ENCODE data around the gene B3GNT7. TPM values are rescaled to one million over a fixed set of nuclear protein-coding genes. Genes with fewer than 3 reads are reported as not detected.
"Not testable (repeated sequence)": the region's sequence is repeated elsewhere in the genome, so short reads cannot be mapped to it uniquely, and the experiment has no call there.

B3GNT7 gene
- total and polyA plus RNA-seq, 2 experiments from 2014 or later, result not detected

DNA sequence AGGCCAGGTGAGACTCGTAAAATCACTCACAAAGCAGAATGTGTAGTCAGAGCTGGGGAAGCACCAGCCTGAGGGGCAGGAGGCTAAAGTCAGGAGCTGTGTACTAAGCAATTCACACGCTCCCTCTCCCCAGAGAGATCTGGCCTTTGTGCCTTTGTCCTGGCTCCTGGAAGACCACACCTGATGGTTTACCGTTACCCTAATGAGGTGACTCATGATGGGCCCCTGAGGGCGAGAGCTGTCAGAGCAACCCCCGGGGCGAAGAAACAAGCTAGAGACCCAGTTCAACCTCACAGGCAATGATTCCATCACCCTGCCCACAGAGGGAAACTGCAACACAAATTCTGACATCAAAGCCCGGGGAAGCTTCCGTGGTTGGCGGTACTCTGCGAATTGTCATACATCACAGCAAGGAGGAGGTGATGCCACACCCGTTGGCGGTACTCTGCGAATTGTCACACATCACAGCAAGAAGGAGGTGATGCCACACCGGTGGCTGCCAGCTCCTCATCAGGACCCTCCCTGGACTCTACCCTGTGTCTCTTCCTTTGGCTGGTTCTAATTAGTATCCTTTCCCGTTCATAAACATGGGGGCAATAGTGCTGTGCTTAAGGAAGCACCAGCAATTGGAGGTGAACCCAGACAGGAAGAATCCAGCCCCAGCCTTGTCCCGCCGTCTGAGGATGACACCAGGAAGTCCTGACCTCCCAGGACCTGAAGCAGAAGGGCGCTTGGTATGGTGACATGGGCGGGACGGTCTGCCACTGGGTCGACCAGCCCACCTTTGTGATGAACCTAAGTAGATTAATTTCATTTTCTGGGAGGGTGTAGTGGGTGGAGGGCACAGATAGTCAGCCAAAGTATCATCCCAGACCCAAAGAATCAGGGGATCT is 30.5 kb downstream of the B3GNT7 start:
- no peaks in the 10 kb centered on the region for H3K27me3 ChIP-seq (replicated peaks; ENCODE audit: insufficient read depth)
- H4K20me1 ChIP-seq (ENCODE audit: insufficient read depth), result no peaks in the 10 kb centered on the region
- H2AFZ ChIP-seq, result no peak overlapping the region
- no peak overlapping the region for H3K9ac ChIP-seq
- in situ Hi-C loops (cut with MboI), result no loop called here
- H3K27ac ChIP-seq, result no peak overlapping the region
- no peaks in the 10 kb centered on the region for H3K9me2 ChIP-seq (ENCODE audit: insufficient read depth)
- no peaks in the 10 kb centered on the region for H3K36me3 ChIP-seq (ENCODE audit: low read depth)
- H3K4me3 ChIP-seq, result no peak overlapping the region
- no peak overlapping the region for H3K4me2 ChIP-seq (ENCODE audit: unreplicated experiment)
- H3K4me1 ChIP-seq (ENCODE audit: insufficient read depth), result no peaks in the 10 kb centered on the region
- no peak for DNase-seq
- no peaks in the 10 kb centered on the region for H3F3A ChIP-seq (ENCODE audit: insufficient read depth)
- 39 to 40% methylated on average over 21 of the region's 21 CpGs for WGBS, 2 experiments (ENCODE audit: low coverage in 1 of 2, low lambda C conversion rate in 2 of 2, missing lambda C conversion rate in 2 of 2)
- no peaks in the 10 kb centered on the region for H3K9me3 ChIP-seq (ENCODE audit: low read depth)
- no peaks in the 10 kb centered on the region for H3K79me2 ChIP-seq (ENCODE audit: insufficient read depth)
- TF ChIP-seq EZH2phosphoT487 (IDR thresholded peaks at IDR 0.05; ENCODE audit: insufficient read depth, low read depth), result no peak

DNA sequence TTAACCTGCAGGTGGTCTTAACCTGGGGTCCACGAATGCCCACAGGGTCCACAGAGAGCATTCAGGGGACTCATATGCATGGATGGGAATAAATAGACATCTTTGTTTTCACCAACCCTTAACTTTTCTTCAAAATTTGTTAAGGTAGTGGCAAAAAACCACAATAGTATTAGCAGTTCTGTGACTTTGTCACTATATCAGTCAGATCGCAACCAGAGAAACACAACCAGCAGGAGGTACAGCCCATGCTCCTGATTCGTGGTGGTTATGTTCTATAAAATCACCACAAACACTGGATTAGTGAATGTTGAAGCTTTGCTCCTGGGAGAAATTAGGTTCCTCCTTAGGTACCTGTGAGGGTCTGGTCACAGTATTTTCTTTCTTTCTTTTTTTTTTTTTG is 31.6 kb downstream of the B3GNT7 start:
- TF ChIP-seq EZH2 (IDR thresholded peaks at IDR 0.05; ENCODE audit: insufficient read depth, poor library complexity, severe bottlenecking) (no peak), EZH2phosphoT487 (IDR thresholded peaks at IDR 0.05; ENCODE audit: insufficient read depth, low read depth) (no peak)
- DNase-seq, result no peak
- Histone ChIP-seq H3K27ac (no peak overlapping the region), H2AFZ (no peak overlapping the region), H4K20me1 (ENCODE audit: insufficient read depth) (no peaks in the 10 kb centered on the region), H3K9me2 (ENCODE audit: insufficient read depth) (no peaks in the 10 kb centered on the region), H3K36me3 (ENCODE audit: low read depth) (no peaks in the 10 kb centered on the region), H3K4me3 (no peak overlapping the region), H3K4me1 (ENCODE audit: insufficient read depth) (no peaks in the 10 kb centered on the region), H3K27me3 (replicated peaks; ENCODE audit: insufficient read depth) (no peaks in the 10 kb centered on the region), H3F3A (ENCODE audit: insufficient read depth) (no peaks in the 10 kb centered on the region), H3K4me2 (ENCODE audit: unreplicated experiment) (no peak overlapping the region), H3K9ac (no peak overlapping the region), H3K9me3 (ENCODE audit: low read depth) (no peaks in the 10 kb centered on the region), H3K79me2 (ENCODE audit: insufficient read depth) (no peaks in the 10 kb centered on the region)
- in situ Hi-C loops (cut with MboI), result no loop called here
- WGBS, 2 experiments (ENCODE audit: low coverage in 1 of 2, low lambda C conversion rate in 2 of 2, missing lambda C conversion rate in 2 of 2), result 61 to 66% methylated on average over 3 of the region's 3 CpGs

DNA sequence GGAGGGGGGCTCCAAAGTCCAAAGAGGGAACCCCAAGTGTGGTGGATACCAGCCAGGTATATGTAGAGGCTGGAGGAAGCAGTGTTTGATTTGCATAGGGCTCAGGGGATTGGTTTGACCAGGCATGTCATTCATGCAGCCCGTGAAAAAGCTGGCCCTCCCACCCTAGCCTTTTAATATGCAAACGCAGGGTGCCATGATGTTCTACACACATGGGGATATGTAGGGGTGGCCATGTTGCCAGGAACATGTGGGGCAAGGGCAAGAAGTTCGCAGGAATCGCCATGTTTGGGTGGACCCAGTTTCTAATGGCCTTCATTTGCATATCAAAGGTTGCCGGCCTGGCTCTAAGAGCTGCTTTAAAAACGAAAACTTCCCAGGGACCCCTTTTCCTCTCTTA is 33.6 kb downstream of the B3GNT7 start:
- Histone ChIP-seq H3K79me2 (ENCODE audit: insufficient read depth) (no peaks in the 10 kb centered on the region), H3K4me3 (no peak overlapping the region), H3K9ac (no peak overlapping the region), H2AFZ (no peak overlapping the region), H3K36me3 (ENCODE audit: low read depth) (no peaks in the 10 kb centered on the region), H3K9me3 (ENCODE audit: low read depth) (no peaks in the 10 kb centered on the region), H3K9me2 (ENCODE audit: insufficient read depth) (no peaks in the 10 kb centered on the region), H3K27ac (no peak overlapping the region), H4K20me1 (ENCODE audit: insufficient read depth) (no peaks in the 10 kb centered on the region), H3K27me3 (replicated peaks; ENCODE audit: insufficient read depth) (no peaks in the 10 kb centered on the region), H3K4me1 (ENCODE audit: insufficient read depth) (no peaks in the 10 kb centered on the region), H3K4me2 (ENCODE audit: unreplicated experiment) (no peak overlapping the region), H3F3A (ENCODE audit: insufficient read depth) (no peaks in the 10 kb centered on the region)
- in situ Hi-C loops (cut with MboI), result no loop called here
- DNase-seq, result no peak
- 33 to 38% methylated on average over 6 of the region's 6 CpGs for WGBS, 2 experiments (ENCODE audit: low coverage in 1 of 2, low lambda C conversion rate in 2 of 2, missing lambda C conversion rate in 2 of 2)
- TF ChIP-seq EZH2phosphoT487 (IDR thresholded peaks at IDR 0.05; ENCODE audit: insufficient read depth, low read depth) (no peak), EZH2 (IDR thresholded peaks at IDR 0.05; ENCODE audit: insufficient read depth, poor library complexity, severe bottlenecking) (no peak)

DNA sequence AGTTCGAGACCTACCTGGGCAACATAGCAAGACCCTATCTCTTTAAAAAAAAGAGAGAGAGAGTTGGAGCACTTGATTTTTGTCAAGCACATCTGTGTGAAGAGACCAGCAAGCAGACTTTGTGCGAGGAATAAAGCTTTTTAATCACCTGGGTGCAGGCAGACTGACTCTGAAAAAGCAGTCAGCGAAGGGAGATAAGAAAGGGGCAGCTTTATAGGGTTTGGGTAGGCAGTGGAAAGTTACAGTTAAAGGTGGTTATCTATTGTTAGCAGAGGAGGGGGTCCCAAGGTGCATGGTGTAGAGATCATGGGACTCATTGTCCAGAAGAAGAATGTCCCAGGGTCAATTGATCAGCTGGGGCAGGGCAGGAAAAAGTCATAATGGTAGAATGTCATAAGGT is 34.4 kb downstream of the B3GNT7 start:
- TF ChIP-seq EZH2phosphoT487 (IDR thresholded peaks at IDR 0.05; ENCODE audit: insufficient read depth, low read depth) (no peak), EZH2 (IDR thresholded peaks at IDR 0.05; ENCODE audit: insufficient read depth, poor library complexity, severe bottlenecking) (no peak)
- Histone ChIP-seq H4K20me1 (ENCODE audit: insufficient read depth) (no peaks in the 10 kb centered on the region), H3K36me3 (ENCODE audit: low read depth) (no peaks in the 10 kb centered on the region), H3K4me2 (ENCODE audit: unreplicated experiment) (no peak overlapping the region), H3K79me2 (ENCODE audit: insufficient read depth) (no peaks in the 10 kb centered on the region), H2AFZ (no peak overlapping the region), H3K4me1 (ENCODE audit: insufficient read depth) (no peaks in the 10 kb centered on the region), H3K4me3 (no peak overlapping the region), H3K9ac (no peak overlapping the region), H3K9me3 (ENCODE audit: low read depth) (no peaks in the 10 kb centered on the region), H3F3A (ENCODE audit: insufficient read depth) (no peaks in the 10 kb centered on the region), H3K27me3 (replicated peaks; ENCODE audit: insufficient read depth) (no peaks in the 10 kb centered on the region), H3K9me2 (ENCODE audit: insufficient read depth) (no peaks in the 10 kb centered on the region), H3K27ac (no peak overlapping the region)
- in situ Hi-C loops (cut with MboI), result no loop called here
- WGBS, 2 experiments (ENCODE audit: low coverage in 1 of 2, low lambda C conversion rate in 2 of 2, missing lambda C conversion rate in 2 of 2), result 39% methylated on average over 3 of the region's 3 CpGs
- DNase-seq, result no peak

DNA sequence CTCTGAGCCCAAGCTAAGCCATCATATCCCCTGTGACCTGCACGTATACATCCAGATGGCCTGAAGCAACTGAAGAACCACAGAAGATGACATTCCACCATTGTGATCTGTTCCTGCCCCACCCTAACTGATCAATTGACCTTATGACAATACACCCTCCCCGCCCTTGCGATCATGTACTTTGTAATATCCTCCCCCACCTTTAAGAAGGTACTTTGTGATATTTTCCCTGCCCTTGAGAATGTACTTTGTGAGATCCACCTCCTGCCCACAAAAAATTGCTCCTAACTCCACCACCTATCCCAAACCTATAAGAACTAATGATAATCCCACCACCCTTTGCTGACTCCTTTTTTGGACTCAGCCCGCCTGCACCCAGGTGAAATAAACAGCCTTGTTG is 34.9 kb downstream of the B3GNT7 start:
- H3K27me3 ChIP-seq (replicated peaks; ENCODE audit: insufficient read depth); H4K20me1 ChIP-seq (ENCODE audit: insufficient read depth); H3K4me1 ChIP-seq (ENCODE audit: insufficient read depth); H3K9me2 ChIP-seq (ENCODE audit: insufficient read depth); H2AFZ ChIP-seq; H3K9ac ChIP-seq; H3K79me2 ChIP-seq (ENCODE audit: insufficient read depth); H3K9me3 ChIP-seq (ENCODE audit: low read depth); H3F3A ChIP-seq (ENCODE audit: insufficient read depth); H3K4me2 ChIP-seq (ENCODE audit: unreplicated experiment); H3K27ac ChIP-seq; H3K4me3 ChIP-seq; DNase-seq; H3K36me3 ChIP-seq (ENCODE audit: low read depth); in situ Hi-C loops (cut with MboI): not testable (repeated sequence)
- WGBS, 2 experiments (ENCODE audit: low coverage in 1 of 2, low lambda C conversion rate in 2 of 2, missing lambda C conversion rate in 2 of 2), result 78 to 80% methylated on average over 4 of the region's 4 CpGs

All from GM23248 (cell line).